HCT116 (cell line): ENCODE results near the gene NFIX.

Source experiments
- POLR2AphosphoS5 ChIP-seq: IDR thresholded peaks from 2 replicates; pipeline ENCODE4 v1.6.1; 2011; ENCODE audit warnings: mild to moderate bottlenecking, low read depth, low read length, moderate library complexity
- TF ChIP-seq, protein P1 (sequence below), 3 experiments: fragments of 200-600 bp in 1 of 3; sonication (generic) in 1 of 3; IDR thresholded peaks in 2 of 3; conservative IDR thresholded peaks in 1 of 3; 2 replicates each; pipeline ENCODE4 v1.5.1; 2012 to 2017; ENCODE audit warnings: low read depth in 2 of 3, low read length in 2 of 3, antibody characterized with exemption in 1 of 3, borderline replicate concordance in 1 of 3, control low read depth in 1 of 3, mild to moderate bottlenecking in 1 of 3, mixed read lengths in 1 of 3, mixed run types in 1 of 3, moderate library complexity in 1 of 3; ENCODE audit not compliant: insufficient read depth in 1 of 3

GRCh38 chr19:13003081-13003480 is 7.8 kb downstream of the NFIX start:
- TF ChIP-seq, protein P1, sequence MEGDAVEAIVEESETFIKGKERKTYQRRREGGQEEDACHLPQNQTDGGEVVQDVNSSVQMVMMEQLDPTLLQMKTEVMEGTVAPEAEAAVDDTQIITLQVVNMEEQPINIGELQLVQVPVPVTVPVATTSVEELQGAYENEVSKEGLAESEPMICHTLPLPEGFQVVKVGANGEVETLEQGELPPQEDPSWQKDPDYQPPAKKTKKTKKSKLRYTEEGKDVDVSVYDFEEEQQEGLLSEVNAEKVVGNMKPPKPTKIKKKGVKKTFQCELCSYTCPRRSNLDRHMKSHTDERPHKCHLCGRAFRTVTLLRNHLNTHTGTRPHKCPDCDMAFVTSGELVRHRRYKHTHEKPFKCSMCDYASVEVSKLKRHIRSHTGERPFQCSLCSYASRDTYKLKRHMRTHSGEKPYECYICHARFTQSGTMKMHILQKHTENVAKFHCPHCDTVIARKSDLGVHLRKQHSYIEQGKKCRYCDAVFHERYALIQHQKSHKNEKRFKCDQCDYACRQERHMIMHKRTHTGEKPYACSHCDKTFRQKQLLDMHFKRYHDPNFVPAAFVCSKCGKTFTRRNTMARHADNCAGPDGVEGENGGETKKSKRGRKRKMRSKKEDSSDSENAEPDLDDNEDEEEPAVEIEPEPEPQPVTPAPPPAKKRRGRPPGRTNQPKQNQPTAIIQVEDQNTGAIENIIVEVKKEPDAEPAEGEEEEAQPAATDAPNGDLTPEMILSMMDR (IDR thresholded peaks at IDR 0.05 in 2 of 3, conservative IDR thresholded peaks at IDR 0.05 in 1 of 3; ENCODE audit: borderline replicate concordance in 1 of 3, insufficient read depth in 1 of 3, low read depth in 2 of 3, low read length in 2 of 3), result no peak
- no peak for TF ChIP-seq POLR2AphosphoS5
